DOHH2 (cell line): Measurements from ENCODE around the gene RNF175.

ENCODE experiments used
- H3F3A ChIP-seq: fragments of 200-600 bp; sonication (generic), shearing (Covaris generic); 2 replicates; pipeline ENCODE4 v1.6.0; 2016; ENCODE audit warnings: antibody characterized with exemption, mild to moderate bottlenecking; ENCODE audit not compliant: control insufficient read depth, insufficient read depth
- H3K27ac ChIP-seq: fragments of 200-600 bp; sonication (generic); 2 replicates; pipeline ENCODE4 v1.5.1; 2014; ENCODE audit warnings: low read depth, mild to moderate bottlenecking, low read length, moderate library complexity
- H3K27me3 ChIP-seq: fragments of 200-600 bp; sonication (generic); 2 replicates; pipeline ENCODE4 v1.6.1; 2014; ENCODE audit warnings: mild to moderate bottlenecking, low read length, mixed read lengths; ENCODE audit not compliant: control insufficient read depth
- H3K36me3 ChIP-seq: fragments of 200-600 bp; sonication (generic); 2 replicates; pipeline ENCODE4 v1.6.1; 2014; ENCODE audit warnings: mild to moderate bottlenecking, low read length, moderate library complexity, mixed read lengths; ENCODE audit not compliant: control insufficient read depth
- H3K4me1 ChIP-seq: fragments of 200-600 bp; sonication (generic); 2 replicates; pipeline ENCODE4 v1.6.1; 2014; ENCODE audit warnings: mild to moderate bottlenecking, low read length, mixed read lengths; ENCODE audit not compliant: control insufficient read depth
- H3K4me2 ChIP-seq: fragments of 200-600 bp; sonication (generic); 2 replicates; pipeline ENCODE4 v1.6.0; 2014; ENCODE audit warnings: mild to moderate bottlenecking, low read length, moderate library complexity
- H3K4me3 ChIP-seq: fragments of 200-600 bp; sonication (generic); 2 replicates; pipeline ENCODE4 v1.5.1; 2014; ENCODE audit warnings: mild to moderate bottlenecking, low read length, mixed read lengths
- H3K79me2 ChIP-seq: fragments of 200-600 bp; sonication (generic); 2 replicates; pipeline ENCODE4 v1.6.1; 2014; ENCODE audit warnings: mild to moderate bottlenecking, low read length, mixed read lengths; ENCODE audit not compliant: control insufficient read depth
- H3K9me2 ChIP-seq: fragments of 200-600 bp; sonication (generic); replicated peaks from 2 replicates; pipeline ENCODE4 v1.6.1; 2014; ENCODE audit warnings: mild to moderate bottlenecking, low read length, mixed read lengths; ENCODE audit not compliant: control insufficient read depth
- H3K9me3 ChIP-seq: fragments of 200-600 bp; sonication (generic); 2 replicates; pipeline ENCODE4 v1.6.1; 2014; ENCODE audit warnings: antibody characterized with exemption, low read length, mixed read lengths; ENCODE audit not compliant: control insufficient read depth, insufficient read depth
- H4K20me1 ChIP-seq: fragments of 200-600 bp; sonication (generic); 2 replicates; pipeline ENCODE4 v1.6.0; 2014; ENCODE audit warnings: low read depth, mild to moderate bottlenecking, antibody characterized with exemption, low read length, moderate library complexity; ENCODE audit not compliant: control insufficient read depth, insufficient read depth
- CTCF ChIP-seq: fragments of 200-600 bp; sonication (generic); IDR thresholded peaks from one replicate; pipeline ENCODE4 v1.5.1; 2014; ENCODE audit warnings: antibody characterized with exemption, mild to moderate bottlenecking, low read depth, low read length; ENCODE audit not compliant: poor library complexity, severe bottlenecking
- EZH2phosphoT487 ChIP-seq: fragments of 200-600 bp; sonication (generic); IDR thresholded peaks from 2 replicates; pipeline ENCODE4 v1.6.1; 2017; ENCODE audit warnings: borderline replicate concordance, mild to moderate bottlenecking, antibody characterized with exemption, low read length, moderate library complexity, mixed read lengths

RNF175 gene

GRCh38 chr4:153735906-153736461 lies 23.8 kb downstream of the RNF175 start:
- Histone ChIP-seq H3K79me2 (no peaks in the 10 kb centered on the region), H3K9me2 (no peaks in the 10 kb centered on the region), H3K9me3 (no peaks in the 10 kb centered on the region), H3K4me3 (no peak overlapping the region), H3K27ac (no peak overlapping the region), H3K4me2 (no peak overlapping the region), H3K36me3 (no peaks in the 10 kb centered on the region), H3F3A (no peaks in the 10 kb centered on the region), H3K27me3 (no peaks in the 10 kb centered on the region), H3K4me1 (peaks cover 3% of the 10 kb centered on the region; the same call in 1 of the 2 replicates), H4K20me1 (no peaks in the 10 kb centered on the region)
- no peak for TF ChIP-seq CTCF
- TF ChIP-seq EZH2phosphoT487, result no peak

GRCh38 chr4:153733751-153734448 lies 25.9 kb downstream of the RNF175 start:
- Histone ChIP-seq H3K27me3 (no peaks in the 10 kb centered on the region), H3F3A (no peaks in the 10 kb centered on the region), H3K4me1 (peaks cover 24% of the 10 kb centered on the region), H3K4me3 (no peak overlapping the region), H3K27ac (no peak overlapping the region), H3K9me3 (no peaks in the 10 kb centered on the region), H3K79me2 (no peaks in the 10 kb centered on the region), H4K20me1 (no peaks in the 10 kb centered on the region), H3K36me3 (no peaks in the 10 kb centered on the region), H3K4me2 (no peak overlapping the region), H3K9me2 (no peaks in the 10 kb centered on the region)
- no peak for TF ChIP-seq CTCF
- TF ChIP-seq EZH2phosphoT487, result no peak

- Histone ChIP-seq H3K9me3 (no peaks in the 10 kb centered on the region), H3K4me1 (peaks cover 51% of the 10 kb centered on the region), H3K27ac (no peak overlapping the region), H3K4me3 (no peak overlapping the region), H3K36me3 (no peaks in the 10 kb centered on the region), H4K20me1 (no peaks in the 10 kb centered on the region), H3F3A (no peaks in the 10 kb centered on the region), H3K9me2 (no peaks in the 10 kb centered on the region), H3K4me2 (no peak overlapping the region), H3K79me2 (no peaks in the 10 kb centered on the region), H3K27me3 (no peaks in the 10 kb centered on the region)
- TF ChIP-seq CTCF (no peak), EZH2phosphoT487 (no peak)
Observed at GRCh38 chr4:153731239-153731638, 28.6 kb downstream of the RNF175 start.
